Measurements from ENCODE around the gene MID1. TPM values are rescaled to one million over a fixed set of nuclear protein-coding genes. Genes with fewer than 3 reads are reported as not detected.

MID1 gene
- polyA plus RNA-seq, 12 donors = 19.9 to 36.1 (median 27.3) TPM; not detected in 1

GRCh38 chrX:10496345-10496965 lies 123.9 kb downstream of the MID1 start:
- peak; percentile 63 for DNase-seq

DNA sequence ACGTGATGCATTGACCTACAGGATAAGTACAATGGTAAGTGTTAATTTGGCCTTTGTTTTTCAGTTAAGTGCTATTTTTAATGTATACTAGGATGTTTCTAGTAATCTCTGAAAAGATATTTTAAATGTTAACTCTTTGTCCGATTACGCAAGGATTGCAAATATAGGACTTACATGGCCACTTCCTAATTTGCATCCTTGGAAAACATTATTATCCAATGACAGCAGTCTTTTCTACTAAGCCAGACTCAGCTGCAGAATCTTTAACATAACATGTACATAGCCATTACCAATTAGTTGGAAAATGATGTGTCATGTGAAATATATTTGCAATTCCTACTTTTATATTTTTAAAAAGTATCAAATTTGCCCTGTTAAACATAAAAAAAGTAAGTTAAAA lies 124.7 kb downstream of the MID1 start:
- DNase-seq = no peak

DNA sequence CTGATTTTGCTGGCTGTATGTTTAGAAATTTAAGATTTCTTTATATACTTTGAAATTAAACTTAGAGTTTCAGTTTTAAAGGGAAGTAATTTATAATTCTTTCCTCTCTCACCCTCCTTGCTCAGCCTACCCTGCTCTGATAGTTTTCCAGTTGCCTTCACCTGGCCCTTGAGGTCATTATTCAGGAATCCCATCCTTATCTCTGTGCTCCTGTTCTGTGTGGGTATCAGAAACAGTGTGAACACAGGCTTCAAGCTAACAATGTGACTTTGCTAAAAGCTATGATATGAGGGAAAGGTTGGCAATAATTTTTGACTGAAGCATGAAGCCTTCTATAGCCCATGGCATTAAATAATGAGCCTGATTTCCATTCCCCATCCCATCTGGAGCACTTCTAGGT lies 128.1 kb downstream of the MID1 start:
- DNase-seq = no peak

DNA sequence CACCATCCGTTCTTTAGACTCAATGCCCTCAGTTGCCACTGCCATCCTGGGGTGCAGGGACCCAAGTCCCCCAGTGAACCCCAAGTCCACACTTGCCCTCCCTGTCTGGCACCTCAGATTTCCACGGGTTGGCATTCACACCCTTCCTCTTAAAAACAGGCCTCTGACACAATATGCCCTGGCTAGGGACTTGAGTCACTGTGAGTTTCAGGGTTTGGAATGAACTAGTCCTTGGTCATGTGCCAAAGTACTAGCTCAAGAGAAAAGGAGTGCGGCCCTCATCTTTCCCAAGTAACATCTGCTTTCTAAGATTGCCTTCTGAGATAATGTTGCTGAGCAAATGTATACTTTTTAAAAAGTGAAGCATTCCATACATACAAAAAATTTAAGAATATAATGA lies 134.0 kb downstream of the MID1 start:
- no peak for DNase-seq

GRCh38 chrX:10485326-10485725 lies 135.1 kb downstream of the MID1 start:
- no peak for DNase-seq

DNA sequence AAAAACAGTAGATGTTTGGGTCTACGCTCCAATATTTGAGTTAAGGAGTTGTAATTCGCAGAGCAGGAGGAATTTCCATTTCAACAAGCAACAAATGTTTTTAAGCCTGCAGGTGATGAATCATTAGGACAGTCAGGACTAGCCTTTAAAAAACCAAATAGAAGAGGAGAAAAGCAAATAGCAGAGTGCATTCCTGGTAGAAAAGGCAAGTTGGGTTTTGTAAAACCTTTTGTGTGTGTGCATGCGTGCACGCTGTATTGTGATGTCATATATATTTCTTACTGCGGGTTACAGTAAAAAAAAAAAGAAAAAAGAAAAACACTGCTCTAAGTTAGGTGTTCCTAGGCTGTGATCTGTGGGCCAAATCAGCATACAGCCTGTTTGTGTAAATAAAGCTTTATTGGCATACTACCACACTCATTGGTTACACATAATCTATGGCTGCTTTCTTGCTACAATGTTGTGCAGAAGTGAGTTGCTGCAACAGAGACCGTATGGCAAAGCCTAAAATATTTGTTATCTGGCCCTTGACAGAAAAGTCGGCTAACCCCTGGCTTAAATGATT lies 135.6 kb downstream of the MID1 start:
- DNase-seq = no peak

- no peak for DNase-seq
Observed at GRCh38 chrX:10483191-10483831, 137.1 kb downstream of the MID1 start.

DNA sequence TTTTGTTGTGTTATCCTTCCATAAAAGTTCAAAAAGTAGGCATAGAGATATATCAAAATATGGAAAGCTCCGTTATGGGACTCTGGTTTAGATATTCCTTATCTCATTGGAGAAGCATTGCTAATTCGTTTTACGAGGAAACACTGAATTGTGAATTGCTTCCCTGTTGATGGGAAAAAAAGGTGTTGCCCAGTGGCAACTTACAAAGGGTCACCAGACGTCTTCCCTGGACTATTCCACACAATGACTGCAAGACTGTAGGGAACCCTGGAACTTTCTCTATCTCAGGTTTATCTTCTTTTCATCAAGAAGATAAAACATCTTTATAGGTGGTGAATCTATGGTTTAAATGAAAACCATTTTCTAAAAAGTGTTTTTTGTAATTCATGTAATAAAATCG lies 137.7 kb downstream of the MID1 start:
- no peak for DNase-seq

DNA sequence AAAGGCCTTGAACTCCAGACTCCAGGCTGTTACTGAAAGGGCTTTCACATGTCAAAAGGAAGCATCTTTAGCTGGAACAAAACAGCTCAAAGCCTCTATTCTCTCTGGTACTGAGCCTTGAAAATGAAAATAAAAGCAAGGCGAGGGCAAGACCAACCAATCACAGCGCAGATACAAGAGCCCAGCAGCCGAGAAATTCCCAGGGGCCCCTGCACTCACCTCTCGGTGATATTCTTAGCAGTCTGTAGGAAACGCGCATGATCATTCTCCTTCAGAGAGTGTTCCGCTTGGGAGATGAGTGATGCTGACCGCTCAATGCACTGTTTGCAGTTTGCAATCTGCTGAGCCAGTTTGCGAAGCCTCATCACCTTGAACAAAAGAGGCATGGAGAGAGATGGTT lies 138.1 kb downstream of the MID1 start:
- no peak for DNase-seq

DNA sequence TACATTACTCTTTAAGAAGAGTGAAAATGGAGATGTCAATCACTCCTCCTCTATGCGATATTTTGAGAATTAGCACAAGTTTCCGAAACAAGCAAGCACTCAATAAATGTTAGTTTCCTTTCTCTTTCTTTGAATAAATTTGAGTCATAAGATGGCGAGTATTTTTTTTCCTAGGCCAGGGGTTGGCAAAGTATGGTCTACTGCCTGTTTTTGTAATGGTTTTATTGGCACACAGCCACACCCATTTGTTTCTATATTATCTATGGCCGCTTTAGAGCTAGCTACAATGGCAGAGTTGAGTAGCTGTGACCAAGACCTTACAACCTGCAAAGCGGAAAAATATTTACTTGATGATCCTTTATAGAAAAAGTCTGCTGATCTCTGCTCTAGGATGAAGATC lies 139.5 kb downstream of the MID1 start:
- DNase-seq = no peak

DNA sequence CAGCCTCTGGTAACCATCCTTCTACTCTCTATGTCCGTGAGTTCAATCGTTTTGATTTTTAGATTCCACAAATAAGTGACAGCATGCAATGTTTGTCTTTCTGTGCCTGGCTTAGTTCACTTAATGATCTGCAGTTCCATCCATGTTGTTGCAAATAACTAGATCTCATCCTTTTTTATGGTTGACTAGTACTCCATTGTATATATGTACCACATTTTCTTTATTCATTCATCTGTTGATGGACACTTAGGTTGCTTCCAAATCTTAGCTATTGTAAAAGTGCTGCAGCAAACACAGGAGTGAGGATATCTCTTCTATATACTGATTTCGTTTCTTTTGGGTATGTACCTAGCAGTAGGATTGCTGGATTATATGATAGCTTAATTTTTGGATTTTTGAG lies 140.9 kb downstream of the MID1 start:
- DNase-seq = no peak

DNA sequence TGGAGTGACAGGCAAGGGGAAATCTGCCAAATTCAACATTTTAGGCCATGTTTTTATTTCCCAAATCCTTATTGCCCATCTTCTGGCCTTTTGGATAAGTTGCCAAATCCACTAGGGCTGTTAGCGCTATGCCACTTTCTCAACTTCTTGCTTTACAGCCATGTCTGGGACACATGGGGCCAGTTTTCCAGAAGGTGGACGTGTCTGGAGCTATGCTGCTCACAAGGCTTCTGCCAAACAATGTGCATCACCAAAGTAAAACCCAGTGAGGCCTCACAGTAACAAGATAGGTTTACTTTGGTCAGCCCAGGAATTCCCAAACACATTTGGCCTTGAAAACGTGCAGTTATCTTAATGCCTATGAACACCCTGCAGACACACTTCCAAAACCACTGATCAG lies 142.9 kb downstream of the MID1 start:
- DNase-seq = no peak

GRCh38 chrX:10474913-10475568 lies 145.3 kb downstream of the MID1 start:
- DNase-seq = no peak

DNA sequence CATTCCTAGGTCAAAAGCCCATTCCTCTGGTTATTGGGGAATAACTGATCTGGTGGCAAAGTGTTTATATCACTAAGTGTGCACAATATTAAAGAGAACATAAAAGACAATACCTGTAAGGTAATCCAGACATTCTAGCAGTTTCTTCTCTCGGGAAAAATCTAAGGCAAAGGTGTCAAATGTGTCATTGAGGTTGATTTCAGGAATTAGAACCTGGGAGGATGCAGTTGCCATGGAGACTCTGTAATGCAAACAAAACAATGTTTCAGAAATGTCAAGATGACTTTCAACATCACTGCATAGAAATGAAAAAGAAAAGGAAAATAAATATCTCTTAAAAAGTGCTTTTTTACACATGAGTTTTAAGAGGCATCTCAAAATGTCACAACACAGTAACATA lies 145.9 kb downstream of the MID1 start:
- DNase-seq = no peak

- no peak for DNase-seq
Observed at GRCh38 chrX:10471418-10471817, 149.0 kb downstream of the MID1 start.

DNA sequence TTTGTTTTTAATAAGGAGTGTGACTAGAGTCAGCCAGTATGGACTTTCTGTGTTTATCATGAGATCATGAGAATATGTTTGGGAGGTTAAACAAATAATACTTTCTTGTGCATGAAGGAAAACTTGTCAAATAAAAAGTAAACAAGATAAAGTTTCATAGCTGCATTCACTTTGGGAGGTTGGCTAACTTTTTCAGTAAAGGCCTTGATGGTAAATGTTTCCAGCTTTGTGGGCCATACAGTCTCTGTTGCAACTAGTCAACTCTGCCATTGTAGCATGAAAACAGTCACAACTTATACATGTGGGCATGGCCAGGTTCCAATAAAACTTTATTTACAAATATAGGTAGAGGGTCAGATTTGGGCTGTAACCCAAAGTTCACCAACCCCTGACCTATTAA lies 150.4 kb downstream of the MID1 start:
- no peak for DNase-seq

GRCh38 chrX:10467793-10468192 lies 152.6 kb downstream of the MID1 start:
- DNase-seq = no peak

DNA sequence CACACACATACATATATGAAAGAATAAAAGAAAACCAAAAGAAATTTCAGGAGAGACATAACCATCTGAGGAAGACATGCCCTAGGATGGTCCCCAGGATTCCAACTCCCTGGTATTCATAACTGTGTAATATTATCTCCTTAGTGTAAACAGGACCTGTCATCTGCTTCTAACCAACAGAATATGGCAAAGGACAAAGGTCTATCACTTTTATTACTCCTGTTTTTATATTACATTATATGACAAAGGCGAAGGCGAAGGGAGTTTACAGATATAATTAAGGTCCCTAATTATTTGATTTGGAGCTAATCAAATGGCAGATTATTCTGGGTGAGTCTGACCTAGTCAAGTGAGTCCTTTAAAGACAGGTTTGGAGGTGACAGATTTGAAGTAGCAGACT lies 155.1 kb downstream of the MID1 start:
- no peak for DNase-seq

GRCh38 chrX:10457092-10457491 lies 163.3 kb downstream of the MID1 start:
- DNase-seq = no peak

GRCh38 chrX:10453945-10454344 lies 166.4 kb downstream of the MID1 start:
- no peak for DNase-seq

DNA sequence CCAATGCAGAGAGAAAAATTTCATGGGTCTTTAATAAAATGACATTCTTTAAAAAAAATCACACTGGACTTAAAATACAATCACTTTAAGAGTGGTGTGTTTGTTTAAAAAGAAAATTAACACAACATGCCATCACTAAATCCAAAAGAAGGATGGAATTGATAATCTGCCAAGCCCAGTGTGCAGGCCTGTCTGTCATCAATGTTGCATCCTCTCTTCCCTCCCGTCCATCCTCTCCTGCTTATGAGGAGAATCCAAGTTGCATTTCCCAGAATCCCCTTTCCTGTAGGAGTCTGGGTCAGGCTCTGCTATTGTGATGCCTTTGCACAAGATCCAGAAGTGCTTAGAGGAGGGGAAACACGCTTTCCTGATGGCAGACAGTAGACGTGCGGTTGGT lies 169.4 kb downstream of the MID1 start:
- no peak for DNase-seq

DNA sequence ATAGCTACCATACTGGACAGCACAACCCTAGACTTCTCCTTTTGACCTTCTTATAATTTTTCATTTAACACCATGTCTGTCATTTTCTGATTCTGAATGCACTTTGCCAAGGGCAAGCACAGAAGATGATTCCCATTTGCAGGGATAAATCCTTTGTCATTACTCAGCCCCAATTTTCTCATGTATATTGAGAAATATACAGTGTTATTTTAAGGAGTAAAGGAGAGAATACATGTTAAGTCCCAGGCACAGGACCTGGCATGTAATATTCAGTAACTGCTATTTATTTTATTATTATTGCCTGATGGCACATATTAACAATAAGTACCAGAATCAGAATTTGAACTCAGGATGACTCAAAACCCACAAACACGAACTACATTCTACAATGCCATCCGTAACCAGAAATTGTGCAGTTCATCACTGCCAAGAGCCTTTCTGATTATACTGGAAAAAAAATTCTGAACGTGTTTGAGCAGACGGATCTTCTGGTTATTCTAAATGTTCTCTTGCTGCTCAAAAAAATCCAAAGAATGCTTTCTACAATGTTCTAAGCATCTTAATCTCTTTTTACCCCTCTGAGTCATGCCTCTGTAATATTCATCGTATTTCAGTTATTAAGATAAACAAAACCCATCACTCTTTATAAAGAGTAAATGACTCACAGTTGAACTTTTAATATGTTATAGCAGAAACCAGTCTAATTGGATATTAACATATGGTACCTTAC lies 170.0 kb downstream of the MID1 start:
- DNase-seq = no peak
